Placental pericyte (primary cell): ENCODE data around the gene SCAMP3. TPM values are rescaled to one million over a fixed set of nuclear protein-coding genes. Genes with fewer than 3 reads are reported as not detected.

Source experiments
- total RNA-seq: library from RNA; depleted of rRNA; stranded (reverse); fragments of >200 nt; gene quantifications from 2 replicates; pipeline ENCODE4 v1.2.3, GENCODE V29; 2012

Gene SCAMP3
- total RNA-seq, result 60.6 and 62.4 TPM in 2 replicates

DNA sequence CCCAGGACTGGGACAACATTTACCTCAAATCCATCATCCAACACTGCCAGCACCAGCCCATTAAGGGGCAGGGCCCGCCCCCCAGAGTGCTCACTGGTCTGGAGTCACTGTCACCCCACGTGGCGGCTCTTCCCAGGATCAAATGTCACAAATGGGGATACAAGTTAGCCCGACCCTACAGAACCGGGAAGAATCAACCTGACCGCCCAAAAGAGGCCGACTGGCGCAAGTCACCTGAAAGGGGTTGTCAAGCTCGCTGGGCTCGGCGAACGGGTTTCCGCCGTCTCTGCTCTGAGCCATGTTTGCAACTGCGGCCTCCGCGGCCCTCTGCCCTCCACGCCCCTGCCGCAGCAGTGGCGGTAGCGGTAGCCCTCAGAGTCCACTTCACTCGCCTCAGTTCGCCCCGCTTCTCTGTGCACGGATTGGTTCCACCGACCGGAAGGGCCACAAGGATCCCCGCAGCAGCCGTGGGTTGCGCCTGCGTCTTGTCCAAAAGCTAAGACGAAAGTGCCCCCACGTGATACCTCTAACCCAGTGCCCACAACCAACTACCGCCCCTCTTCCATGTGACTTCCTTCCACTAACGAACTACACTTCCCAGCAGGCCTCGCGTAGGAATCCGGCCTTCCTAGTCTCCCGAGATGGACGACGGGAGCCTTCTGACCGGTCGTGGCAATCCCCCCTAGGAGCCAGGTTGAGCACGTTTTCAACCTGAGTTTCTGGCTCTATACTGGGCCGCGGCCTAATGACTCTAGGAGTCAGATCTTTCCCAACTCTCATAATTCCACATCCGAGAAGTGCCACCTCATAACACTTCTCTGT, at the start of gene SCAMP3:
Gene SCAMP3 (minus strand): TSS at position 509 of the 822 bp plus-strand sequence. CDS start 209 bp downstream, at position 300.

DNA sequence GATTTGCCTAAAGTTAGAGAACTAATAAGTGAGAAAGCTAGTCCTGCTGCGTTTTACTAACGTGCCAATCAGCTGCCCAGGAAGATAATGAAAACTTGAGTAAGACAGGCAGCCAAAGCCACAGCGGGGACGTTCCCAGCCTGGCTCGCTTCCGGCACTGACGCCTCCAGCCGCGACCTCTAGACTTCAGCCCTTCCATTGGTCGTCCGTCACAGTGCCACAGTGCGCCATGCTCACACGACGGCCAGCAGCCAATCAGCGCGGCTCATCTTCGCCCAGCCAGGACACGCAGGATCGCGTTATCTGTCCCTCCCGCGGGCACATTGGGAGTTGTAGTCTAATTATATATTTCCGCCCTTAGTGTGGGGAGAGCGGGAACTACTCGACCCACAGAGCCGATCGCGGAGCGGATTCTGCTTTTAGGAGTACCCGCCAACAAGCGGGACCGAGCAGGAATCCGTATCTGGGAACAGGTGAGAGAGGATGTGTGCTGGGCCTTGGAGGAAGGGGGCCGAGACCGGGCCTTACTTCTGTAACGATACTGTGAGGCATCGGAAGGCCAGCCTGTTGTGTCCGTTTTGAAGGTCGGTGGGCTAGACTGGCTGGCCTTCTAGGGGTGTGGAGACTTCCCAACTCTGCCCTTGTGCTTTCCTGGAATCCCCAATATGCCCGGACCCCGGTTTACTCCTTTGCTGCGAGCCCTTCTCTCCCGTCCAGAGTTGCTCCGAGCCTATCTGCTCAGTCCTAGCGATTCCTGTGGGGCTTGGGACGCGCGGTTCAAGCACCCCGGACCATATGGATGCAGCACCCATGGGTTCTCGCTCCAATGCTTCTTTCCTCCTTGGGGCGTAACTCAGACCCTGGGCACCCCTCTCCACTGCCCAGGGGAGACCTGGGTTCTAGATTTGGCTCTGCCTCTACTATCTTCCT, 46.6 kb upstream of the SCAMP3 start, which contains the start of gene FDPS:
Gene FDPS (plus strand): TSS at position 374 of the 930 bp plus-strand sequence. CDS start 924 bp downstream, outside the sequence.

DNA sequence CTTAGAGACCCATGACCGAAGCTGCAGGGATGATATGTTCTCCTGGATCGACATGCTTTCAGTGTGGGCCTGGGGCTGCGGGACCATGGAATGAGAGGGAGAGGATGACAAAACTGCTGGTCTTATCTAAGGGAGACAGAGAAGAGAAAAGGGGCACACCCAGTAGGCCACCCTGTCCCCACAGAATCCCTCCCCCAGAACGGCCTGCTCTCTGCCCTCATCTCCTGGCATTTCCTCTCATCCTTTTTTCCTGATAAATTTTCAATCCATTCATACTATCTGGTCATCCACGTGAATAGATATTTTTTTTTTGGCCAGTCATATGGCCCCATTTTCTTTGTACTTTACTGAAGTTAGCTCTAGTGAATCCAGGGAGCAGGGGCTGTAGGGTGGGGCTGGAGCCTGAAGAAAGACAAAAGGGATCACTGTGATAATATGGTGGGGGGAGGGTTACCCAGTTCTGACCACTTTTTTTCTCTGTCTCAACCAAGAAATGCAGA, 39.2 kb upstream of the SCAMP3 start, which contains the start of gene PKLR:
Gene PKLR (minus strand): TSS at position 97 of the 500 bp plus-strand sequence. CDS start 43 bp downstream, at position 54.

DNA sequence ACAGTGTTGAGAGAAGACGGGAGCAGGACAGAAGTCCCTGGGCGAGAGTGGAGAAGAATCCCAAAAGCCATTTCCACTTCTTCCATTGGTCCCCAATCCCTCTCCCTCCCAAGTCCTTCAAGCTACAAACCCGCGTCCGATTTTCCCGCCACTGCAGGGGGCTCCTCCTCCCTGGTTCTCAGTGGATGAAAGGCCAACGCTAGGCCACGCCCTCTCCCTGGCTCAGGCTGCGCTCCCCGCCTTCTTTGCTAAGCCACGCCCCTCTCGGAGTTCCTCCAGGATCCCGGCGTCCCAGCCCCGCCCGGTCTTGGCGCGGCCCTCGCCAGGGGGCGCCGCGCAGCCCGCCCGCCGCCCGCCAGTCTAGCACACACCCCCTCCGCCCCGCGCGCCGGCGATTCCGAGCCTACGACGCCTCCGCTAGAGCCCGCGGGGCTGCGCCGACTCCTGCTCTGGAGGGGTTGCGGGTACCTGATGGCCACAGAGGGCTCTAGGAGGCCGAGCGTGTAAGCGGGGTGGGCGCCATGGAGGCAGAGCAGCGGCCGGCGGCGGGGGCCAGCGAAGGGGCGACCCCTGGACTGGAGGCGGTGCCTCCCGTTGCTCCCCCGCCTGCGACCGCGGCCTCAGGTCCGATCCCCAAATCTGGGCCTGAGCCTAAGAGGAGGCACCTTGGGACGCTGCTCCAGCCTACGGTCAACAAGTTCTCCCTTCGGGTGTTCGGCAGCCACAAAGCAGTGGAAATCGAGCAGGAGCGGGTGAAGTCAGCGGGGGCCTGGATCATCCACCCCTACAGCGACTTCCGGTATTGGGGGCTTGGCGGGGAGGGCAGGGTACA, 15.1 kb upstream of the SCAMP3 start, which contains the start of gene HCN3:
Gene HCN3 (plus strand): TSS at position 394 of the 832 bp plus-strand sequence. CDS start 128 bp downstream, at position 522.

GRCh38 chr1:155273343-155274245, 11.4 kb upstream of the SCAMP3 start, which contains the start of gene CLK2:
Gene CLK2, minus strand, starts transcription at chr1:155273504. Its CDS starts 2,527 bp downstream, at chr1:155270977.

GRCh38 chr1:155255243-155256007, 6.7 kb downstream of the SCAMP3 start, which contains the start of gene ENTREP3:
Gene ENTREP3, minus strand, starts transcription at chr1:155255483. Its CDS starts 606 bp downstream, at chr1:155254877.

GRCh38 chr1:155208541-155209311, 53.4 kb downstream of the SCAMP3 start, which contains the start of gene MTX1:
Gene MTX1, plus strand, starts transcription at chr1:155208695. Its CDS starts 110 bp downstream, at chr1:155208805.

GRCh38 chr1:155207806-155208540, 54.2 kb downstream of the SCAMP3 start, which contains the start of gene THBS3:
Gene THBS3, minus strand, starts transcription at chr1:155207897. Its CDS starts 21 bp downstream, at chr1:155207876.

Other genes with a start within 250 kb of the SCAMP3 start
- 0.66 TPM in 1 of 2 replicates, not detected in the other for gene DCST2, start 228.6 kb downstream of the SCAMP3 start, total RNA-seq
- not detected in 2 replicates for gene DCST1, start 228.5 kb downstream of the SCAMP3 start, total RNA-seq
- 53.7 and 63.5 TPM in 2 replicates for gene ADAM15, start 211.0 kb downstream of the SCAMP3 start, total RNA-seq
- 2.0 and 3.0 TPM in 2 replicates for gene EFNA4, start 198.6 kb downstream of the SCAMP3 start, total RNA-seq
- gene EFNA3, start 183.5 kb downstream of the SCAMP3 start, total RNA-seq, result 0.43 and 0.66 TPM in 2 replicates
- gene EFNA1, start 134.5 kb downstream of the SCAMP3 start, total RNA-seq, result 0.14 TPM in 1 of 2 replicates, not detected in the other
- 27.9 and 45.3 TPM in 2 replicates for gene SLC50A1, start 126.5 kb downstream of the SCAMP3 start, total RNA-seq
- gene DPM3, start 121.8 kb downstream of the SCAMP3 start, total RNA-seq, result 24.9 and 28.6 TPM in 2 replicates
- 74.2 and 127 TPM in 2 replicates for gene KRTCAP2, start 89.1 kb downstream of the SCAMP3 start, total RNA-seq
- 4.4 and 8.7 TPM in 2 replicates for gene TRIM46, start 88.5 kb downstream of the SCAMP3 start, total RNA-seq
- 11.7 and 41.6 TPM in 2 replicates for gene THBS3, start 54.5 kb downstream of the SCAMP3 start, total RNA-seq
- gene MTX1, start 53.7 kb downstream of the SCAMP3 start, total RNA-seq, result 45.3 and 63.3 TPM in 2 replicates
- 10.1 and 10.3 TPM in 2 replicates for gene ENTREP3, start 6.9 kb downstream of the SCAMP3 start, total RNA-seq
- 22.8 and 32.9 TPM in 2 replicates for gene CLK2, start 11.1 kb upstream of the SCAMP3 start, total RNA-seq
- 0.57 and 2.0 TPM in 2 replicates for gene HCN3, start 15.1 kb upstream of the SCAMP3 start, total RNA-seq
- not detected in 2 replicates for gene PKLR, start 39.1 kb upstream of the SCAMP3 start, total RNA-seq
- 216 and 558 TPM in 2 replicates for gene FDPS, start 46.5 kb upstream of the SCAMP3 start, total RNA-seq
- gene RUSC1, start 58.5 kb upstream of the SCAMP3 start, total RNA-seq, result 10.7 and 30.8 TPM in 2 replicates